Gastroesophageal sphincter (tissue), 4 donors: ENCODE results near the gene ZNF789. TPM values are rescaled to one million over a fixed set of nuclear protein-coding genes. Genes with fewer than 3 reads are reported as not detected.
A peak's percentile ranks its signal among the peaks of the same experiment; 100 is the strongest.
"Not testable (repeated sequence)": the region's sequence is repeated elsewhere in the genome, so short reads cannot be mapped to it uniquely, and the experiment has no call there.

Source experiments
- ATAC-seq: fragments of 150-250 bp; one replicate; pipeline ENCODE4 v1.9.1; 2016; ENCODE audit warnings: mild to moderate bottlenecking, moderate library complexity
- H3K27ac ChIP-seq, 4 donors: fragments of 200-600 bp; sonication (generic) in 3 of 4; 1 replicate in 3 of 4; 2 replicates in 1 of 4; pipeline ENCODE4 v1.5.1; 2016 to 2019
- H3K27me3 ChIP-seq: fragments of 200-600 bp; sonication (generic); one replicate; pipeline ENCODE4 v1.5.1; 2019
- H3K36me3 ChIP-seq, 2 donors: fragments of 200-600 bp; sonication (generic); one replicate each; pipeline ENCODE4 v1.5.1; 2019; ENCODE audit warnings: control low read depth in 1 of 2
- H3K4me1 ChIP-seq, 3 donors: fragments of 200-600 bp; sonication (generic); 1 replicate in 2 of 3; 2 replicates in 1 of 3; pipeline ENCODE4 v1.5.1; 2016 to 2019; ENCODE audit warnings: control low read depth in 2 of 3
- H3K4me3 ChIP-seq, 2 donors: fragments of 200-600 bp; sonication (generic); one replicate each; pipeline ENCODE4 v1.5.1; 2019; ENCODE audit warnings: mild to moderate bottlenecking in 1 of 2, moderate library complexity in 1 of 2
- H3K9me3 ChIP-seq, 3 donors: fragments of 200-600 bp; sonication (generic); one replicate each; pipeline ENCODE4 v1.5.1; 2017 to 2019; ENCODE audit warnings: control low read depth in 2 of 3
- EP300 ChIP-seq: sonication (generic); formaldehyde crosslinking; IDR thresholded peaks from one replicate; pipeline ENCODE4 v1.6.1; 2017; ENCODE audit warnings: antibody characterized with exemption, mild to moderate bottlenecking
- POLR2A ChIP-seq, 2 donors: fragments of 450-650 bp; IDR thresholded peaks; one replicate each; pipeline ENCODE4 v1.6.1; 2017; ENCODE audit warnings: antibody characterized with exemption in 2 of 2, mild to moderate bottlenecking in 2 of 2, moderate library complexity in 1 of 2
- POLR2AphosphoS5 ChIP-seq: sonication (generic); formaldehyde crosslinking; IDR thresholded peaks from one replicate; pipeline ENCODE4 v1.6.1; 2017; ENCODE audit warnings: antibody characterized with exemption
- WGBS, 2 donors: methylation state at CpG; one replicate each; pipeline ENCODE4 v1.1.5; 2018; ENCODE audit warnings: low coverage in 1 of 2; 5-methylcytosine and 5-hydroxymethylcytosine counted together
- total RNA-seq, 4 donors: library from RNA; depleted of rRNA; stranded (reverse); fragments of >200 nt; gene quantifications; one replicate each; pipeline ENCODE4 v1.1.0, GENCODE V29; 2016
- TF ChIP-seq, protein P1 (sequence below), 4 experiments: fragments of 200-600 bp in 2 of 4; fragments of 450-650 bp in 2 of 4; sonication (generic) in 1 of 4; IDR thresholded peaks; one replicate each; pipeline ENCODE4 v1.5.1; 2017 to 2019; ENCODE audit warnings: antibody characterized with exemption in 4 of 4, mild to moderate bottlenecking in 2 of 4, moderate library complexity in 2 of 4

Gene ZNF789
- total RNA-seq: 1 to 10 TPM; 1.4 to 4.8 (median 4.6) TPM

DNA sequence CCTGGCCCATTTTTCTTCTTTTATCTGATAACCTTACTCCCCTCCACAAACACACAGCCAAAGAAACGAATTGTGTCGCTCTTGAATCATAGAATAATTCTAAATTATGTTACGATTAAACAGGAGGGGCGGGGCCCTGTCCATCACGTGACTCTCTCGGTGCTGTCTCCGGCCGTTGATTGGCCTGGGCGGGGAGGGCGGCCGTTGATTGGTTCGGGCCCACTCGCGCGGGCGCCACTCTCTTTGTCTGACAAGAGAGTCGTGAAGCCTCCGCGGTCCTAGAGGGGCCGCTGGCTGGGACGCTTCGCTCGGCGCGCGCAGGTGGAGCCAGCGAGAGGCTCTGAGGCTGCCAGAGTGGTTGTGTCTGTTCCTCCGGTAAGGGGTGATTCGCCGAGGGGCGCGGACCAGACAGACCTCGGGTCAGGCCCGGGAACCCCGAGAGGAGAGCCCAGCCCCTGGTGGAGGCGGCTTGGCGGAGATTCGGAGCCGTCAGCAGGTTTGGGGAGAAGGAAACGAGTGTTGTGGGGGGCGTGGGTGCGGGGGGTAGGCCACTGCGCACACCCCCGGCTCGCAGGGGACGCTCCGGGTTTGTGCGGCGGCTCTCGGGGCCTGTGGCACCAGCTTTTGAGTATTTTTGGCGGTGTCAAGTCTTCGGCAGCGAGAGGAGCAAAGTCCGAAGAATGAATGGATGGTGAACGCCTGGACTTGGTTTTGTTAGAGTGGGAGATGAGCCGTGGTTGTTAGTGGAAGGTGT lies at the start of gene ZNF789:
Gene ZNF789 (plus strand): TSS at position 330 of the 754 bp plus-strand sequence. CDS start 3,567 bp downstream, outside the sequence.
- H3K27me3 ChIP-seq: peaks cover 4% of the 10 kb centered on the region
- H3K4me1 ChIP-seq: peaks cover 2 to 31% (median 4%) of the 10 kb centered on the region in 3 donors
- TF ChIP-seq POLR2A (IDR thresholded peaks at IDR 0.05) (peak; percentile 19 to 21), EP300 (no peak), POLR2AphosphoS5 (no peak)
- TF ChIP-seq, protein P1, sequence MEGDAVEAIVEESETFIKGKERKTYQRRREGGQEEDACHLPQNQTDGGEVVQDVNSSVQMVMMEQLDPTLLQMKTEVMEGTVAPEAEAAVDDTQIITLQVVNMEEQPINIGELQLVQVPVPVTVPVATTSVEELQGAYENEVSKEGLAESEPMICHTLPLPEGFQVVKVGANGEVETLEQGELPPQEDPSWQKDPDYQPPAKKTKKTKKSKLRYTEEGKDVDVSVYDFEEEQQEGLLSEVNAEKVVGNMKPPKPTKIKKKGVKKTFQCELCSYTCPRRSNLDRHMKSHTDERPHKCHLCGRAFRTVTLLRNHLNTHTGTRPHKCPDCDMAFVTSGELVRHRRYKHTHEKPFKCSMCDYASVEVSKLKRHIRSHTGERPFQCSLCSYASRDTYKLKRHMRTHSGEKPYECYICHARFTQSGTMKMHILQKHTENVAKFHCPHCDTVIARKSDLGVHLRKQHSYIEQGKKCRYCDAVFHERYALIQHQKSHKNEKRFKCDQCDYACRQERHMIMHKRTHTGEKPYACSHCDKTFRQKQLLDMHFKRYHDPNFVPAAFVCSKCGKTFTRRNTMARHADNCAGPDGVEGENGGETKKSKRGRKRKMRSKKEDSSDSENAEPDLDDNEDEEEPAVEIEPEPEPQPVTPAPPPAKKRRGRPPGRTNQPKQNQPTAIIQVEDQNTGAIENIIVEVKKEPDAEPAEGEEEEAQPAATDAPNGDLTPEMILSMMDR (IDR thresholded peaks at IDR 0.05): peak in 1 of 4 experiments; percentile 11
- no peaks in the 10 kb centered on the region for H3K36me3 ChIP-seq
- H3K9me3 ChIP-seq: no peaks in the 10 kb centered on the region
- peak; percentile 100 for ATAC-seq
- H3K27ac ChIP-seq: peak within 1 kb of the TSS; percentile 86 to 90 (median 90)
- peak within 1 kb of the TSS; percentile 72 to 85 for H3K4me3 ChIP-seq
- WGBS, 2 donors: 1% methylated on average over 10 to 24 of the region's 56 CpGs

DNA sequence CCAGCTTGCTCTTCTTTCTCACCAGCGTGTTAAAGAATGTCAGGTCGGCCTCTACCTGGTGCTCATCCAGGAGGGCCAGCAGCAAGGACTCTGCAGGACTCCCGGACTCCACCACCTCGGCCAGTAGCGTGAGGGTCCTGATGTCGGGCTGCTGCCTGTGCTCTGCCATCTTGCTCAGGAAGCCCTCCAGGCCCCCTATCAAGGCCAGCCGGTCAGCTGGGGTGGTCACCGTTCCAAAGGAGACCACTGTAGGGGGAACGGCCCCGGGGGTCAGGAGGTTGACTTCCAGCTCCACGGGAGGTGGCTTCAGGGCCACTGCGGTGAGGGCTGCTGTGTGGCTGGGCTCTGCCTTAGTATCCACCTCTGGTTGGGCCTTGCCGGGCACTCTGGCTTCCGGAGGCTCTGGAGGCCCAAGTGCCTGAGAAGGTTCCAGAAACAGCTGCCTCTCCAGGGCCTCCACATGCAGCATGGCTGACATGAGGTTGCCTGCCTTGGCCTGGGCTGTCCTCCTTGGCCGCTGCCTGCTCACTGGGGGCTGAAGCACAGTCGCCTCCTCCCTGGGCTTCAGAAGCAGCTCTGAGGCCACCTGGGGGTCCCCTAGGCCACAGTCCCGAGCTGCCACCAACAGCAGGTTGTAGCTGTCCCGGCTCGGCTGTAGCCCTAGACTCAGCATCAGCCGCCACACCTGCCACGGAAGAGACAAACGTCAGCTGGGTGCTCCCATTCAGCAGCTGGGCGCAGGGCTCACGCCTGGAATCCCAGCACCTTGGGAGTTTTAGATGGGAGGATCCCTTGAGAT lies 47.6 kb upstream of the ZNF789 start:
- no peak for ATAC-seq
- no peak overlapping the region for H3K4me3 ChIP-seq
- no peaks in the 10 kb centered on the region for H3K9me3 ChIP-seq
- no peak for TF ChIP-seq EP300
- TF ChIP-seq POLR2AphosphoS5: no peak
- no peak for TF ChIP-seq POLR2A (IDR thresholded peaks at IDR 0.05)
- TF ChIP-seq, protein P1 (IDR thresholded peaks at IDR 0.05): no peak
- no peaks in the 10 kb centered on the region for H3K4me1 ChIP-seq
- H3K36me3 ChIP-seq: peaks cover 0 to 92% of the 10 kb centered on the region in 2 donors
- WGBS, 2 donors: 50 to 100% methylated on average over 1 to 2 of the region's 24 CpGs
- H3K27ac ChIP-seq: no peak overlapping the region
- H3K27me3 ChIP-seq: no peaks in the 10 kb centered on the region

DNA sequence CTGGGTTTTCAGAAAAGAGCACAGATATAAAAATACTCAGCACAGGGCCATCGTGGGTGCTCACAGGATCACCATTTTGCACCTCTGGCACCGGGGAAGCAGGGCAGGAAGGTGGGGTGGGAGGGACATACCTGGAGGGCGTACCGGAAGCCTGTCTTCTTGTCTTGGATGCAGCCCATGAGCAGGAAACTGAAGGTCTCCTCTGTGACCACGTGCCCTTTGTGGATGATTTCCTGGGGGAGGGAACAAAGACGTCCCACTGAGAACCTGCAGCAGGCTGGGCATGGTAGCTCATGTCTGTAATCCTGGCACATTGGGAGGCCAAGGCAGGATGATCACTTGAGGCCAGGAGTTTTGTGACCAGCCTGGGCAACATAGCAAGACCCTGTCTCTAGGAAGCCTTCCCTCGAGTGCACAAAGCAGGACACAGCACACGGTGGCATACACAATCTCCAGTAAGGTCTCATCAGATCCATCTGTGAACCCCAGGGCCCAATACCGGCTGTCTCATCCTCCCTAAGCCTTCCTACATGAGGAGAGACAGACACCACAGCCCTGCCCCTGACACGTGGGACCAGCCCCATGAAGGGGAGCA lies 43.6 kb upstream of the ZNF789 start:
- H3K27me3 ChIP-seq: no peaks in the 10 kb centered on the region
- 20 to 90% methylated on average over 1 to 2 of the region's 10 CpGs for WGBS, 2 donors

DNA sequence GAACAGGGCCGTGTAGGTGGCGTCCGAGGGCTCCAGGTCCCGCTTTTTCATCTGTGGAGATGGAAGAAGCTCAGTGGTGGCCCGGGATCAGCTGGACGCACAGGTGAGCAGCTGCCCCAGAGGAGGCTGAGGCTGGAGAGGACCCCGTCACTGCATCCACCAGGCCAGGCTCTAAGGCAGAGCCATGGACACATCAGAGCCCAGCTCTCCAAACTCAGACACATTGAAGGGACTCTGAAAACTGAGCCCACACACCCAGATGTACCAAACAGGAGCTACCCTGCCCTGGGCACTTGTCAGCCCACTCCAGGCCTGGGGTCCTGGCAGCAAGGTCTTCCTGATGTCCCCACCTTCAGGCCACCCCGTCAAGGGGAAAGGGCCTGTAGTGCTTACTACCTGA lies 42.9 kb upstream of the ZNF789 start:
- ATAC-seq: no peak
- Histone ChIP-seq H3K9me3 (no peaks in the 10 kb centered on the region), H3K4me1 (no peaks in the 10 kb centered on the region), H3K27ac (no peak overlapping the region), H3K36me3 (peaks cover 0 to 93% of the 10 kb centered on the region in 2 donors), H3K4me3 (no peak overlapping the region), H3K27me3 (no peaks in the 10 kb centered on the region)
- no peak for TF ChIP-seq POLR2AphosphoS5
- TF ChIP-seq POLR2A (IDR thresholded peaks at IDR 0.05): no peak
- TF ChIP-seq, protein P1 (IDR thresholded peaks at IDR 0.05): no peak
- TF ChIP-seq EP300: no peak
- WGBS, 2 donors: 92% methylated on average over 4 of the region's 8 CpGs; no CpG with 5 or more reads in 1 of the 2 donors

More for the DNA sequence above, 43.6 kb upstream of the ZNF789 start:
- Histone ChIP-seq H3K27ac (no peak overlapping the region), H3K4me1 (no peaks in the 10 kb centered on the region), H3K4me3 (no peak overlapping the region), H3K9me3 (no peaks in the 10 kb centered on the region), H3K36me3 (peaks cover 0 to 93% of the 10 kb centered on the region in 2 donors)
- ATAC-seq: no peak
- no peak for TF ChIP-seq POLR2AphosphoS5
- no peak for TF ChIP-seq EP300
- TF ChIP-seq POLR2A (IDR thresholded peaks at IDR 0.05): no peak
- TF ChIP-seq, protein P1 (IDR thresholded peaks at IDR 0.05): no peak

DNA sequence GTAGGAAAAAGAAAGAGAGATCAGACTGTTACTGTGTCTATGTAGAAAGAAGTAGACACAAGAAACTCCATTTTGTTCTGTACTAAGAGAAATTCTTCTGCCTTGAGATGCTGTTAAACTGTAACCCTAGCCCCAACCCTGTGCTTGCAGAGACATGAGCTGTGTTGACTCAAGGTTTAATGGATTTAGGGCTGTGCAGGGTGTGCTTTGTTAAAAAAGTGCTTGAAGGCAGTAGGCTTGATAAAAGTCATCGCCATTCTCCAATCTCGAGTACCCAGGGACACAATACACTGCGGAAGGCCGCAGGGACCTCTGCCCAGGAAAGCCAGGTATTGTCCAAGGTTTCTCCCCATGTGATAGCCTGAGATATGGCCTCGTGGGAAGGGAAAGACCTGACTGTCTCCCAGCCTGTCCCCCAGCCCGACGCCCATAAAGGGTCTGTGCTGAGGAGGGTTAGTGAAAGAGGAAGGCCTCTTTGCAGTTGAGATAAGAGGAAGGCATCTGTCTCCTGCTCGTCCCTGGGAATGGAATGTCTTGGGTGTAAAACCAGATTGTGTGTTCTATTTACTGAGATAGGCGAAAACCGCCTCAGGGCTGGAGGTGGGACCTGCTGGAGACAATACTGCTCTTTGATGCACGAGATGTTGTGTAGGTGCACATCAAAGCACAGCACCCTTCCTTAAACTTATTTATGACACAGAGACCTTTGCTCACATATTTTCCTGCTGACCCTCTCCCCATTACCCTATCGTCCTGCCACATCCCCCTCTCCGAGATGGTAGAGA lies 40.7 kb upstream of the ZNF789 start:
- not testable (repeated sequence) for H3K27ac ChIP-seq, H3K4me1 ChIP-seq, ATAC-seq, H3K27me3 ChIP-seq, H3K9me3 ChIP-seq, H3K4me3 ChIP-seq
- WGBS, 2 donors: 91% methylated on average over 3 to 12 of the region's 13 CpGs
- H3K36me3 ChIP-seq: peaks cover 0 to 85% of the 10 kb centered on the region in 2 donors
